ENCODE data around the gene KIRREL3.

KIRREL3 gene

GRCh38 chr11:126823274-126823673 lies 177.3 kb downstream of the KIRREL3 start:
- no peak for FAIRE-seq

GRCh38 chr11:126821827-126822226 lies 178.7 kb downstream of the KIRREL3 start:
- no peak for FAIRE-seq

- no peak for FAIRE-seq
Measured at GRCh38 chr11:126819194-126819593, 181.4 kb downstream of the KIRREL3 start.

GRCh38 chr11:126817523-126818450 lies 182.8 kb downstream of the KIRREL3 start:
- no peak for FAIRE-seq

- no peak for FAIRE-seq
Measured at GRCh38 chr11:126817096-126817495, 183.5 kb downstream of the KIRREL3 start.

GRCh38 chr11:126816645-126817044 lies 183.9 kb downstream of the KIRREL3 start:
- no peak for FAIRE-seq

GRCh38 chr11:126815111-126815510 lies 185.5 kb downstream of the KIRREL3 start:
- FAIRE-seq = no peak

GRCh38 chr11:126810776-126811175 lies 189.8 kb downstream of the KIRREL3 start:
- no peak for FAIRE-seq

GRCh38 chr11:126809514-126810289 lies 190.9 kb downstream of the KIRREL3 start:
- no peak for FAIRE-seq

- FAIRE-seq = no peak
Measured at GRCh38 chr11:126808836-126809235, 191.7 kb downstream of the KIRREL3 start.

GRCh38 chr11:126808296-126808695 lies 192.3 kb downstream of the KIRREL3 start:
- FAIRE-seq = no peak

GRCh38 chr11:126805870-126806269 lies 194.7 kb downstream of the KIRREL3 start:
- FAIRE-seq = no peak

GRCh38 chr11:126804363-126804762 lies 196.2 kb downstream of the KIRREL3 start:
- no peak for FAIRE-seq

GRCh38 chr11:126800009-126800408 lies 200.6 kb downstream of the KIRREL3 start:
- no peak for FAIRE-seq

GRCh38 chr11:126797457-126798169 lies 203.0 kb downstream of the KIRREL3 start:
- FAIRE-seq = no peak

GRCh38 chr11:126793596-126793995 lies 207.0 kb downstream of the KIRREL3 start:
- FAIRE-seq = no peak

GRCh38 chr11:126791991-126792390 lies 208.6 kb downstream of the KIRREL3 start:
- no peak for FAIRE-seq

GRCh38 chr11:126791446-126791845 lies 209.1 kb downstream of the KIRREL3 start:
- FAIRE-seq = no peak

- no peak for FAIRE-seq
Measured at GRCh38 chr11:126790550-126791081, 210.0 kb downstream of the KIRREL3 start.

GRCh38 chr11:126782810-126783209 lies 217.8 kb downstream of the KIRREL3 start:
- FAIRE-seq = no peak

GRCh38 chr11:126781942-126782341 lies 218.6 kb downstream of the KIRREL3 start:
- FAIRE-seq = no peak

GRCh38 chr11:126776119-126776518 lies 224.5 kb downstream of the KIRREL3 start:
- FAIRE-seq = no peak

GRCh38 chr11:126772267-126772666 lies 228.3 kb downstream of the KIRREL3 start:
- FAIRE-seq = no peak
